Parietal lobe (tissue), 2 donors: ENCODE data around the gene PAPLN. TPM values are rescaled to one million over a fixed set of nuclear protein-coding genes. Genes with fewer than 3 reads are reported as not detected.

ENCODE experiments used
- small RNA-seq: library from RNA; depleted of rRNA; stranded (forward); fragments of <200 nt; gene quantifications from one replicate; pipeline ENCODE3, GENCODE V24; 2014; ENCODE audit warnings: low replicate concordance
- total RNA-seq: library from RNA; depleted of rRNA; stranded (reverse); fragments of >200 nt; gene quantifications from one replicate; pipeline ENCODE4 v1.2.3, GENCODE V29; 2014

The PAPLN gene
- total RNA-seq = 0.63 TPM

GRCh38 chr14:73237219-73237785 lies at the start of gene PAPLN:
PAPLN (plus strand) TSS chr14:73237506; CDS start chr14:73239779, 2,273 bp downstream.

Small RNA genes lying within 50 kb of the gene (small RNA-seq; reads per million reads assigned to genes)
- gene AC004858.1 = not detected
- not detected for gene RNU6-419P

Other genes with a start within 250 kb of the PAPLN start
- gene ZFYVE1, start 210.4 kb upstream of the PAPLN start, total RNA-seq = 25.4 TPM
- 120 TPM for gene RBM25, start 179.0 kb upstream of the PAPLN start, total RNA-seq
- 85.8 TPM for gene PSEN1, start 101.0 kb upstream of the PAPLN start, total RNA-seq
- 52.3 TPM for gene NUMB, start 221.0 kb downstream of the PAPLN start, total RNA-seq